Activated CD8-positive, alpha-beta memory T cell treated with anti-CD3 and anti-CD28 coated beads, Interleukin-2, amount 50 U/mL, for 1 hour (primary cell): ENCODE data around the gene ACIN1.
"Not testable (repeated sequence)": the region's sequence is repeated elsewhere in the genome, so short reads cannot be mapped to it uniquely, and the experiment has no call there.

ENCODE experiments used
- DNase-seq: peaks from one replicate; pipeline ENCODE4 v3.0.0-alpha.2; 2020; ENCODE audit errors: extremely low read depth

Gene ACIN1

GRCh38 chr14:23015618-23016017 is 79.3 kb downstream of the ACIN1 start:
- no peak for DNase-seq

- DNase-seq, result not testable (repeated sequence)
These were observed 81.2 kb downstream of the ACIN1 start for GRCh38 chr14:23013749-23014054.

- DNase-seq, result no peak
These were observed 81.7 kb downstream of the ACIN1 start for GRCh38 chr14:23013054-23013748.

- DNase-seq, result peak; percentile 37
These were observed 84.8 kb downstream of the ACIN1 start, which contains the start of gene C14orf93 for GRCh38 chr14:23009939-23010726. TSS of gene C14orf93 (minus strand) at chr14:23010143. CDS start at chr14:22999023, 11,120 bp downstream.

- DNase-seq, result no peak
These were observed 85.4 kb downstream of the ACIN1 start for GRCh38 chr14:23009483-23009938.

- no peak for DNase-seq
These were observed 86.1 kb downstream of the ACIN1 start for GRCh38 chr14:23008831-23009230.
